SK-N-SH (cell line): ENCODE results near the gene TM4SF4. TPM values are rescaled to one million over a fixed set of nuclear protein-coding genes. Genes with fewer than 3 reads are reported as not detected.

Experiments
- CTCF ChIA-PET: fragments of 300-600, 350-600 bp; formaldehyde crosslinking; extraction: SDS; loops from one replicate; lab custom pipeline; 2021; lab: Yijun Ruan, JAX
- POLR2A ChIA-PET: fragments of 350-600 bp; sonication (Branson Sonifier 250); formaldehyde crosslinking; extraction: SDS; loops from one replicate; lab custom pipeline; 2020; ENCODE audit warnings: antibody characterized with exemption, inconsistent platforms; lab: Yijun Ruan, JAX
- DNase-seq: peaks from one replicate; pipeline ENCODE4 v3.0.0; 2012
- H2AFZ ChIP-seq: fragments of 200-600 bp; sonication (generic); 2 replicates; pipeline ENCODE4 v1.8.1; 2016; ENCODE audit warnings: antibody characterized with exemption, mild to moderate bottlenecking, low read depth
- H3F3A ChIP-seq: fragments of 200-600 bp; sonication (generic); replicated peaks from 2 replicates; pipeline ENCODE3; 2016; ENCODE audit warnings: antibody characterized with exemption, mild to moderate bottlenecking; ENCODE audit not compliant: insufficient read depth
- H3K27ac ChIP-seq, 2 experiments: fragments of 200-500 bp in 1 of 2; fragments of 200-600 bp in 1 of 2; sonication (Bioruptor generic) in 1 of 2; sonication (generic), shearing (Covaris generic) in 1 of 2; 2 replicates each; pipeline versions ENCODE4 v1.5.1 to v1.6.1; 2014 to 2016; ENCODE audit warnings: low read depth in 2 of 2, inconsistent platforms in 1 of 2, low read length in 1 of 2, mild to moderate bottlenecking in 1 of 2, mixed read lengths in 1 of 2
- H3K27me3 ChIP-seq: fragments of 200-600 bp; sonication (generic), shearing (Covaris generic); 2 replicates; pipeline ENCODE4 v1.6.1; 2016; ENCODE audit warnings: mixed run types; ENCODE audit not compliant: insufficient read depth
- H3K36me3 ChIP-seq, 2 experiments: fragments of 200-500 bp in 1 of 2; fragments of 200-600 bp in 1 of 2; sonication (Bioruptor generic) in 1 of 2; sonication (generic) in 1 of 2; replicated peaks in 1 of 2; 2 replicates each; pipeline versions ENCODE3 to v1.5.1; 2014 to 2016; ENCODE audit warnings: low read length in 1 of 2, mild to moderate bottlenecking in 1 of 2; ENCODE audit not compliant: insufficient read depth in 2 of 2, control insufficient read depth in 1 of 2
- H3K4me1 ChIP-seq, 2 experiments: fragments of 200-500 bp in 1 of 2; fragments of 200-600 bp in 1 of 2; sonication (Bioruptor generic) in 1 of 2; sonication (generic), shearing (Covaris generic) in 1 of 2; 2 replicates each; pipeline versions ENCODE4 v1.5.1 to v1.6.1; 2014 to 2016; ENCODE audit warnings: low read depth in 1 of 2, low read length in 1 of 2, mixed run types in 1 of 2; ENCODE audit not compliant: insufficient read depth in 2 of 2, control insufficient read depth in 1 of 2
- H3K4me2 ChIP-seq: fragments of 200-600 bp; sonication (generic), shearing (Covaris generic); 2 replicates; pipeline ENCODE4 v1.6.1; 2017; ENCODE audit warnings: mixed run types
- H3K4me3 ChIP-seq, 2 experiments: fragments of 200-500 bp in 1 of 2; fragments of 200-600 bp in 1 of 2; sonication (Bioruptor generic) in 1 of 2; sonication (generic), shearing (Covaris generic) in 1 of 2; 2 replicates each; pipeline versions ENCODE4 v1.5.1 to v1.8.1; 2014 to 2016; ENCODE audit warnings: low read depth in 2 of 2, inconsistent platforms in 1 of 2, low read length in 1 of 2, mild to moderate bottlenecking in 1 of 2, mixed read lengths in 1 of 2, moderate library complexity in 1 of 2
- H3K79me2 ChIP-seq: fragments of 200-600 bp; sonication (generic); 2 replicates; pipeline ENCODE4 v1.8.1; 2017; ENCODE audit warnings: mild to moderate bottlenecking; ENCODE audit not compliant: insufficient read depth
- H3K9ac ChIP-seq: fragments of 200-600 bp; sonication (generic); 2 replicates; pipeline ENCODE4 v1.6.1; 2017; ENCODE audit warnings: mixed run types
- H3K9me2 ChIP-seq: fragments of 200-600 bp; sonication (generic); 2 replicates; pipeline ENCODE4 v1.6.1; 2017; ENCODE audit warnings: mixed run types
- H3K9me3 ChIP-seq: fragments of 200-600 bp; sonication (generic); 2 replicates; pipeline ENCODE4 v1.6.1; 2017; ENCODE audit warnings: mixed run types, mild to moderate bottlenecking, moderate library complexity
- H4K20me1 ChIP-seq: fragments of 200-600 bp; sonication (generic); 2 replicates; pipeline ENCODE4 v1.6.1; 2017; ENCODE audit warnings: mild to moderate bottlenecking, mixed run types; ENCODE audit not compliant: insufficient read depth
- CTCF ChIP-seq: fragments of 200-600 bp; sonication (generic); IDR thresholded peaks from 2 replicates; pipeline ENCODE4 v1.6.1; 2017; ENCODE audit warnings: antibody characterized with exemption, mild to moderate bottlenecking, moderate library complexity
- GABPA ChIP-seq: IDR thresholded peaks from 2 replicates; pipeline ENCODE4 v1.4.0; 2012; ENCODE audit warnings: low read depth, mild to moderate bottlenecking
- GATA2 ChIP-seq: sonication (generic); formaldehyde crosslinking; IDR thresholded peaks from 2 replicates; pipeline ENCODE4 v1.5.0; 2020; ENCODE audit warnings: mild to moderate bottlenecking, missing genetic modification reagents
- JUND ChIP-seq: IDR thresholded peaks from 2 replicates; pipeline ENCODE4 v1.4.0; 2012
- MAX ChIP-seq: IDR thresholded peaks from 2 replicates; pipeline ENCODE4 v1.4.0; 2012; ENCODE audit warnings: low read depth
- MEF2A ChIP-seq: IDR thresholded peaks from 2 replicates; pipeline ENCODE4 v1.4.0; 2012; ENCODE audit warnings: low read depth, borderline replicate concordance
- NFIC ChIP-seq: IDR thresholded peaks from 2 replicates; pipeline ENCODE4 v1.4.0; 2012; ENCODE audit warnings: borderline replicate concordance
- RAD21 ChIP-seq: IDR thresholded peaks from 2 replicates; pipeline ENCODE4 v1.6.1; 2012; ENCODE audit warnings: mild to moderate bottlenecking, low read length
- RXRA ChIP-seq: IDR thresholded peaks from 2 replicates; pipeline ENCODE4 v1.4.0; 2012; ENCODE audit warnings: low read depth, mild to moderate bottlenecking, borderline replicate concordance
- TEAD4 ChIP-seq: IDR thresholded peaks from 2 replicates; pipeline ENCODE4 v1.4.0; 2012; ENCODE audit warnings: mild to moderate bottlenecking, borderline replicate concordance; ENCODE audit not compliant: insufficient read depth
- YY1 ChIP-seq: IDR thresholded peaks from 2 replicates; pipeline ENCODE4 v1.4.0; 2012; ENCODE audit warnings: low read depth, mild to moderate bottlenecking
- WGBS: methylation state at CpG from one replicate; pipeline ENCODE4 v1.1.6; 2017; ENCODE audit warnings: low lambda C conversion rate; 5-methylcytosine and 5-hydroxymethylcytosine counted together
- polyA plus RNA-seq, 3 experiments: library from polyadenylated mRNA; depleted of rRNA; stranded (reverse); fragments of >200 nt; gene quantifications; 2 replicates each; pipeline ENCODE4 v1.2.3, GENCODE V29; 2012

Gene TM4SF4
- polyA plus RNA-seq, 1 of the 3 experiments (the other 2 are of a cell fraction): 0.08 TPM

GRCh38 chr3:149468504-149469212, 5.8 kb upstream of the TM4SF4 start:
- Histone ChIP-seq H3K4me1 (peaks cover 13 to 51% of the 10 kb centered on the region in 2 experiments), H3K4me3 (no peak overlapping the region), H3K9me3 (no peaks in the 10 kb centered on the region), H3K9ac (no peak overlapping the region), H4K20me1 (no peaks in the 10 kb centered on the region), H3K27ac (no peak overlapping the region; a peak in 1 of 4 replicates), H3F3A (peaks cover 18% of the 10 kb centered on the region), H3K9me2 (no peaks in the 10 kb centered on the region), H2AFZ (0 out of 2 replicates have a peak overlapping the region, but pooled peaks have one; percentile 23), H3K27me3 (no peaks in the 10 kb centered on the region), H3K36me3 (no peaks in the 10 kb centered on the region), H3K4me2 (no peak overlapping the region), H3K79me2 (no peaks in the 10 kb centered on the region)
- TF ChIP-seq MAX: no peak
- ChIA-PET POLR2A (no interaction called here), CTCF (interaction anchor here (1.2 to 5.3 kb wide), 2 partner anchors 11 to 25 kb away, joined by 3 to 24 read pairs; no protein-coding TSS in a partner anchor)
- WGBS: 97% methylated on average over 2 of the region's 2 CpGs
- no peak for DNase-seq

- Histone ChIP-seq H3K9me2 (no peaks in the 10 kb centered on the region), H3K27ac (peak overlapping the region in 1 of 2 experiments; percentile 28; a peak in 1 of 4 replicates), H3K9me3 (no peaks in the 10 kb centered on the region), H3K79me2 (no peaks in the 10 kb centered on the region), H3K4me3 (no peak overlapping the region), H3K27me3 (no peaks in the 10 kb centered on the region), H2AFZ (peak overlapping the region; percentile 58; the same call in 1 of the 2 replicates), H3K4me1 (peaks cover 23 to 57% of the 10 kb centered on the region in 2 experiments), H3K9ac (0 out of 2 replicates have a peak overlapping the region, but pooled peaks have one; percentile 7), H3K4me2 (no peak overlapping the region), H3F3A (peaks cover 24% of the 10 kb centered on the region), H4K20me1 (no peaks in the 10 kb centered on the region), H3K36me3 (no peaks in the 10 kb centered on the region)
- no peak for DNase-seq
- CTCF ChIA-PET: interaction anchor here (0.7 to 5.3 kb wide), 3 partner anchors 9 to 74 kb away, joined by 3 to 24 read pairs (median 3); no protein-coding TSS in a partner anchor
- POLR2A ChIA-PET: no interaction called here
- WGBS: 61% methylated on average over 3 of the region's 3 CpGs
- TF ChIP-seq GABPA (no peak), MAX (no peak), CTCF (no peak), YY1 (no peak), GATA2 (CRISPR knock-in tag) (no peak), JUND (no peak), RXRA (no peak), MEF2A (no peak), RAD21 (no peak), NFIC (no peak), TEAD4 (no peak)
These were observed 4.1 kb upstream of the TM4SF4 start for GRCh38 chr3:149470381-149470780.
